Astrocyte of the cerebellum (primary cell): ENCODE data around the gene SPRY2.

Experiments used
- DNase-seq: peaks from one replicate; pipeline ENCODE4 v3.0.0-alpha.2; 2011; ENCODE audit warnings: low read depth
- H3K4me3 ChIP-seq: 2 replicates; pipeline ENCODE4 v1.5.1; 2011; ENCODE audit warnings: mild to moderate bottlenecking, low read depth, low read length, moderate library complexity
- in situ Hi-C: cut with HindIII; loops from 2 replicates; pipeline ENCODE4 v1.10.0; 2017; ENCODE audit warnings: low sequenced_read_pairs
- TF ChIP-seq, protein P1 (sequence below): IDR thresholded peaks from 2 replicates; pipeline ENCODE4 v1.5.1; 2012; ENCODE audit warnings: low read length, low read depth, moderate library complexity, mild to moderate bottlenecking; ENCODE audit errors: missing control alignments

SPRY2 gene

DNA sequence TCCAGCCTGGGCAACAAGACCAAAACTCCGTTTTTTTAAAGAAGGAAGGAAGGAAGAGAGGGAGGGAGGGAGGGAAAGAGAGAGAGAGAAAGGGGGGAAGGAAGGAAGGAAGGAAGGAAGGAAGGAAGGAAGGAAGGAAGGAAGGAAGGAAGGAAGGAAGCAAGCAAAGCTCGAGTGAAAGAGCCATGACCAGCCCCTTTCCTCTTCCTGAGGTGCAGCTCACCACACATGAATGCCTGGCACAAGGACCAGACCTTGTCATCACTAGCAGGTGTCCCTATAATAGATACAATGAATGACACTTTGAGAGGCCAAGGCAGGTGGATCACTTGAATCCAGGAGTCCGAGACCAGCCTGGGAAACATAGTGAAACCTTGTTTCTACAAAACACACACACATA is 31.0 kb downstream of the SPRY2 start:
- no peak for DNase-seq
- H3K4me3 ChIP-seq, result no peak overlapping the region
- in situ Hi-C loops, result no loop called here
- TF ChIP-seq, protein P1, sequence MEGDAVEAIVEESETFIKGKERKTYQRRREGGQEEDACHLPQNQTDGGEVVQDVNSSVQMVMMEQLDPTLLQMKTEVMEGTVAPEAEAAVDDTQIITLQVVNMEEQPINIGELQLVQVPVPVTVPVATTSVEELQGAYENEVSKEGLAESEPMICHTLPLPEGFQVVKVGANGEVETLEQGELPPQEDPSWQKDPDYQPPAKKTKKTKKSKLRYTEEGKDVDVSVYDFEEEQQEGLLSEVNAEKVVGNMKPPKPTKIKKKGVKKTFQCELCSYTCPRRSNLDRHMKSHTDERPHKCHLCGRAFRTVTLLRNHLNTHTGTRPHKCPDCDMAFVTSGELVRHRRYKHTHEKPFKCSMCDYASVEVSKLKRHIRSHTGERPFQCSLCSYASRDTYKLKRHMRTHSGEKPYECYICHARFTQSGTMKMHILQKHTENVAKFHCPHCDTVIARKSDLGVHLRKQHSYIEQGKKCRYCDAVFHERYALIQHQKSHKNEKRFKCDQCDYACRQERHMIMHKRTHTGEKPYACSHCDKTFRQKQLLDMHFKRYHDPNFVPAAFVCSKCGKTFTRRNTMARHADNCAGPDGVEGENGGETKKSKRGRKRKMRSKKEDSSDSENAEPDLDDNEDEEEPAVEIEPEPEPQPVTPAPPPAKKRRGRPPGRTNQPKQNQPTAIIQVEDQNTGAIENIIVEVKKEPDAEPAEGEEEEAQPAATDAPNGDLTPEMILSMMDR, result no peak

DNA sequence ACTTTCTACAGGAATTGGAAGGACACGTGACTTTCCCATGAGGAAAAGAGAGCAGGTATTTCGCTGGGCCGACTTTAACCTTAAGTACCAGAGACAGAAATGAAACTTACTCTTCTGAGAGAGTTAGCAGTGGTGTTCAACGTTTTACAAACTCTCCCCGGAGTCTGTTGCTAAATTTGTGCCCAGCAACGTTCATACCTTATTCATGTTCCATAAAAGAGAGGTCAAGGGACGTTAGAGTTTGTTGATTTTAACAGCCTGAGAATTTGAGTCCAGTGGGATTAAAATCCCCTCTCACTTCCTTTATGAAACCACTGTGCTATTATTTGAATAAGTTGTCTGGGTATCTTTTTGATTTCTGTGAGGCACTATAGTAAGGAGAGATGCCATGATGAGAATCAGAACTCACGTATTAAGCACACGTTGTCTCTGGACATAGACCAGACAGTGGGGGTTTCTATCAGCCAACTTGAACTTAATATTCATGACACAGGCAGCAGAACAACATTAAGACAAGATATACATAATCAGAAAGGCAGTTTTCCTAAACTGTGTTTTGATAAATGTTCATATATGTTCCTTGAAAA is 33.4 kb downstream of the SPRY2 start:
- TF ChIP-seq, protein P1, result no peak
- no peak for DNase-seq
- in situ Hi-C loops, result no loop called here
- no peak overlapping the region for H3K4me3 ChIP-seq

DNA sequence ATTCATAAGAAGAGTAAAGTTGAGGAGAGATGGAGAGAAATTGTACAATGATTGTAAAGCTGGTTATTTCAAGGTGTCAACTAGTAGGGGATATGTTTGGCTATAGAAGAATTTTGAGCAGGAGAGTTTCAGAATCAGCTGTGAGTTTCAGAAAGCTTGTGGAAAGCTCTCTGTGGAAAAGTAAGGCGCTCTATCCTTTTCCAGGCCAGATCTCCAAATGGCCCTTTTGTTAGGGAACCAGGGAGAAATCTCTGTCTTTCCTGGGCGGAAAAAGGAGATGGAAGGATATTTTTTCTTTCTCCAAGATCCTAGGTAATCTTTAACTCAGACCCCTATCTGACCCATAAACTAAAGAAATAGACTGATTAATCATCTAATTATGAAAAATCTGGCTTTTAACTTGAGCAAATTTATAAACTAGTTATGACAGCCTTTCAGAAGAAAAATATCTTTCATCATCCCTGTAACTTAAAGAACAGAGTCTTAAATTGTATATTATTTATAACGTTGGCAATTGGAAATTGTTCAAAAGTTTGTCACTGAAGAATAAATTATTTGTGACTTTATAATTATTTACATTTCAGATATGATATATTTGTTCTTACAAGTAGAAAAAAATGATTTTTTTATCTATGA is 34.5 kb downstream of the SPRY2 start:
- H3K4me3 ChIP-seq, result no peak overlapping the region
- TF ChIP-seq, protein P1, result no peak
- in situ Hi-C loops, result no loop called here
- no peak for DNase-seq

DNA sequence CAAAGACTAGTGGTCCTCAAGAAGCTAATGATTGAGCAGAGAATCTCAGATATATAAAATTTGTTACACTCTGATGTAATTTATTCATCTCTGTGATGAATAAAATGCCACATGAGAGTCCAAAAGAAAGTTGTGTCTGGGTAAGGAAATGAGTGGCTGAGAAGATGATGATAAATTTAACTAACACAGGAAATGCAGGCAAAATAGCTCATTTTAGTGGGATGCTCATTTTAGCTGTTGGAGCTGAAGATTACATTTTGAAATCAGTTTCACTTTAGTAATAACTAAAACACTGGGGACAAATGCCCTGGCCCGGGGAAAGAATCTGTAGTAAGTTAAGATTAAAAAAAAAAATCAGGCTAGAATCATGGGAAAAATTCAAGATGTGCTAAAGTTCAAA is 35.2 kb downstream of the SPRY2 start:
- DNase-seq, result no peak
- TF ChIP-seq, protein P1, result no peak
- in situ Hi-C loops, result no loop called here
- H3K4me3 ChIP-seq, result no peak overlapping the region

DNA sequence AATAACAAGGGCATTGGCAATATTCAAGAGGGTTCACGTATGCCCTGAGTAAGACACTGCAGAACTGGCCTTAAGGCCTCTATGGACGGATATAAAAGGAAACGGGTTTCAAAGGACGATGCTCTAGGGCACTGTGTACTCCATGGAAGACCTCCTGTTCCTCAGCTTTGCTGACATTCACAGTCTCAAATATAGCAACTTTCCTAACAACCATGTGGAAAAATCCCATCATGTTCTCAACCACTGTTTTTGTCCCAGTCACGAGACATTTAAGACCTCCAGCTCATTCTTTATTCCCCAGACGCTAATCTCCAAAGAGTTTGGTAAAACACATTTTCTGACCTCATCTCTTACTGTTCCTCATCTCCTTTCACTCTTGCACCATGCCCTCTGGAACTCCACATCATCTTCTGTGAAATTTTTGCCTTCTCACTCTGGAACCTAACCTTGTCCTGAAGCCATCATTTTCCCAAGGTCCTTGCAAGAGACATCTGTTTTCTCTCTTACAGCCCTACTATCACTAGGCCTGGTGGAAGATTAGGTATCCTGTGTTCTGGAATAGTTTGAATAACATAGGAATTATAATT is 37.6 kb downstream of the SPRY2 start:
- DNase-seq, result no peak
- in situ Hi-C loops, result no loop called here
- TF ChIP-seq, protein P1, result no peak
- H3K4me3 ChIP-seq, result no peak overlapping the region

DNA sequence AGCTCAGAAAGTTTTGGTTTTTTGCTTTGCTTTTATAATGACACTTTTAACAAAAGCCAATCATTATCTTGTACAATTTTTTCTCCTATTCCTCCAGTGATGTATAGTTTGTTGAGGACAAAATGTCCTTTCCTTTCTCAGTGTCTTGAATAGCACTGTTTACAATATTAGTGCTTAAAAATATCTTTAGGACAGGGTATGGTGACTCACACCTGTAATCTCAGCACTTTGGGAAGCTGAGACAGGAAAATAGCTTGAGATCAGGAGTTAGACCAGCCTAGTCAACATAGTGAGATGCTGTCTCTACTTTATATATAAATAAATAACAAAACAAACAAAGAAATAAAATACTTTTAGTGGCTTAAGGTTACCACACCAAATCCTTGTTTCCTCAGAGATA is 41.9 kb downstream of the SPRY2 start:
- TF ChIP-seq, protein P1, result no peak
- in situ Hi-C loops, result no loop called here
- no peak for DNase-seq
- no peak overlapping the region for H3K4me3 ChIP-seq
